ENCODE results near the gene CAPN13. TPM values are rescaled to one million over a fixed set of nuclear protein-coding genes. Genes with fewer than 3 reads are reported as not detected.

CAPN13 gene
- total RNA-seq, 1 donor from 2014 or later: not detected

DNA sequence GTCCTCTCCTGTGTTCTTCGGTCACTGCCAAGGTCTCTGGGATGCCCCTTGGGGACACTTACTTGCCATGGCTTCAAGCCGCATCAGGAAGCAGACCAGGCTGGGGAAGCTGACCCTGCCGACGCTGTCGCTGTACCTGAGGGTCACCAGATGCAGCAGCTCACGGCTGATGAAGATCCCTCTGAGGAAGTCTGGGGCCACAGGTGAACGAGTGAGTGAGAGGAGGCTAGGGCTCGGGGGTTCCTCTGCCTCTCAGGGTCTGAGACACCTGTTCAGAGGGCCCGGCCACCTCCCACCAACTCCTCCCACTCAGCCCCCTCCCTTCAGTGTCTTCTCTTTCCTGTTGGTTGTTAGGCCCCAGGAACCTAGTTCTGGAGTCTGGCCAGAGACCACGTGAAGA, 74.9 kb downstream of the CAPN13 start:
- no peaks in the 10 kb centered on the region for H3K36me3 ChIP-seq
- H3K4me3 ChIP-seq: no peak overlapping the region
- H3K27ac ChIP-seq: no peak overlapping the region
- no peaks in the 10 kb centered on the region for H3K27me3 ChIP-seq
- intact Hi-C loops (cut with DNase I): no loop called here
- H3K9me3 ChIP-seq: no peaks in the 10 kb centered on the region
- H3K4me1 ChIP-seq: no peaks in the 10 kb centered on the region
- TF ChIP-seq, protein P1, sequence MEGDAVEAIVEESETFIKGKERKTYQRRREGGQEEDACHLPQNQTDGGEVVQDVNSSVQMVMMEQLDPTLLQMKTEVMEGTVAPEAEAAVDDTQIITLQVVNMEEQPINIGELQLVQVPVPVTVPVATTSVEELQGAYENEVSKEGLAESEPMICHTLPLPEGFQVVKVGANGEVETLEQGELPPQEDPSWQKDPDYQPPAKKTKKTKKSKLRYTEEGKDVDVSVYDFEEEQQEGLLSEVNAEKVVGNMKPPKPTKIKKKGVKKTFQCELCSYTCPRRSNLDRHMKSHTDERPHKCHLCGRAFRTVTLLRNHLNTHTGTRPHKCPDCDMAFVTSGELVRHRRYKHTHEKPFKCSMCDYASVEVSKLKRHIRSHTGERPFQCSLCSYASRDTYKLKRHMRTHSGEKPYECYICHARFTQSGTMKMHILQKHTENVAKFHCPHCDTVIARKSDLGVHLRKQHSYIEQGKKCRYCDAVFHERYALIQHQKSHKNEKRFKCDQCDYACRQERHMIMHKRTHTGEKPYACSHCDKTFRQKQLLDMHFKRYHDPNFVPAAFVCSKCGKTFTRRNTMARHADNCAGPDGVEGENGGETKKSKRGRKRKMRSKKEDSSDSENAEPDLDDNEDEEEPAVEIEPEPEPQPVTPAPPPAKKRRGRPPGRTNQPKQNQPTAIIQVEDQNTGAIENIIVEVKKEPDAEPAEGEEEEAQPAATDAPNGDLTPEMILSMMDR (IDR thresholded peaks at IDR 0.05): no peak
- peak in 1 of 2 donors; percentile 45 for DNase-seq (ENCODE audit: low spot score in 2 of 2)

DNA sequence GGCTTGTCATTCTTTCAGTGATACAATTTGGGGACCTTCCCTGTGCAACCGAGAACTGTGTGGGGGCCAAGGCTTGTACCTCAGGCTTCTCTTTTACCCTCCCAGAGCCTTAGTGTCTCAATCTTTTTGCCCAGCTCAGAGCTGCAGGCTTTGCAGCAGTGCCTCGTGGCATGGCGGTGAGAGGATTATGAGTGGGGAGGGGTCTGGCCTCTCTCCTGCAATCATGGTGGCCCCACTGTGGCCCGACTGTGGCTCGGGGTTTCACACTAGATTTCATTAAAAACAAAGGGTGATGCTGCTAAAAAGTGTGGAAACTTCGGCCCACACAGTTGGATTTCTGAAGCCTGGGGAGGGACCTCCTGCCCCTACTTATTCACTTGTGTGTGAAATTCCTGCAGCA, 75.5 kb downstream of the CAPN13 start:
- Histone ChIP-seq H3K27ac (no peak overlapping the region), H3K4me3 (no peak overlapping the region), H3K4me1 (no peaks in the 10 kb centered on the region), H3K36me3 (no peaks in the 10 kb centered on the region), H3K27me3 (no peaks in the 10 kb centered on the region), H3K9me3 (no peaks in the 10 kb centered on the region)
- intact Hi-C loops (cut with DNase I): no loop called here
- TF ChIP-seq, protein P1 (IDR thresholded peaks at IDR 0.05): no peak
- peak in 1 of 2 donors; percentile 39 for DNase-seq (ENCODE audit: low spot score in 2 of 2)

DNA sequence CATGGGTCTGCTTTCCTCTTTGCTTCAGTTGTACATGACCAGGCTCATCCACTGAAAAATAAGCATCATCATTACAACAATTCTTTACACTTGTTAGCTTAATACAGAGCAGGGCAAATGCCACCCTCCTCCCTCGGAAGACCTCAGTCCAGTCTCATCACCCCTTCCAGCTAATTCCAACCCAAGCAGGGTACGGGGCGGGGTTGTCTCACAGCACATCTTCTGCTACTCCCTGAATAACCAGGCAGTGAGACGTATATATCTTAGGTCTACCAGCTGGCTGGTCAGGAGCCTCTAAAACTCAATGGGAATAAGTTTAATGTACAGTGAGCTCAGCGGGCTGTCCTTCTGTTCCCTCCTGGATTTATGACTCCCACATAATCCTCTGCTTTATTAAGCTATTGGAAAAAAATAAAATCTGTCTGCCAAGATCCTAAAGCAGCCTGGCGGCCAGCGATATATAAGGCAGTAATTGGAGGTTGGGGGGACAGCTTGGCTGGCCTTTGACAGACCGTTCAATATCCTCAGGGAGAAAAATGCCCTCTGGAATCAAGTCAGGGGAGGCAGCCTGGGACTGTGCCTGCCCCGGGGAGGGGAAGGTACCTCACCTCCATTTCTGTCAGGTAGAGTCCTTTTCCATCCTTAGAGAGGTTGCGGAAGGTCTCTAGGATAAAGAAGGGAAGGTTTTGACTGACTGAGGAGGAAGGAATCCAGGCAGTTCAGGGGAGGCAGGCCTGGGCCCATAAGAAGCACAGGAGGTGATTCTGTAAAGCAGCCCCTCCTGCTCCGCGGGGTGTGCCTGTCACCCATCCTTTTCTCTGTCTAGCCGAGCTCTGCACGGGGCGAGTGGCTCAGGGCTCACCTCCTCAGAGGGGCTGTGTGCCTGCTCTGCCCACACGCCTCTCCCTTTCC, 76.3 kb downstream of the CAPN13 start:
- no peaks in the 10 kb centered on the region for H3K9me3 ChIP-seq
- DNase-seq (ENCODE audit: low spot score in 2 of 2): peak in 1 of 2 donors; percentile 52
- no peaks in the 10 kb centered on the region for H3K27me3 ChIP-seq
- no peak overlapping the region for H3K4me3 ChIP-seq
- intact Hi-C loops (cut with DNase I): no loop called here
- TF ChIP-seq, protein P1 (IDR thresholded peaks at IDR 0.05): no peak
- H3K27ac ChIP-seq: no peak overlapping the region
- H3K4me1 ChIP-seq: no peaks in the 10 kb centered on the region
- H3K36me3 ChIP-seq: no peaks in the 10 kb centered on the region

DNA sequence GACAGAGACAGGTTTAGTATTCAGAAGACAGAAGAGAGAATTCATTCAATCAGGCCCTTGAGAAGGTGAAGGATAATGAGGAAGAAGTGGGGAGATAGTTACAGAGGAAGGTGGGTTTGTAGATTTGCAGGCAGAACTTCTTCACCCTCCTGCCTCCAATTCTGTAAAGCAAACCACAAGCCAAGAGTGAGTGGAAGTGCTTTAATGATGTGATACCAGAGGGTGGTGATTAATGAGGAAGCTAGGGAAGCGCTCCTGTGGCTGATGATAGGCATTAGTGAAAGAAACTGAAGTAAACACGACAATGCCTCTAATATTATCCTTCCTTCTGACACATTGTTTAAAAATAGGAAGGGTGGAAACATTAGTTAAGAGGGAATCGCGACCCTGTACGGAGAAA, 78.2 kb downstream of the CAPN13 start:
- no peaks in the 10 kb centered on the region for H3K4me1 ChIP-seq

DNA sequence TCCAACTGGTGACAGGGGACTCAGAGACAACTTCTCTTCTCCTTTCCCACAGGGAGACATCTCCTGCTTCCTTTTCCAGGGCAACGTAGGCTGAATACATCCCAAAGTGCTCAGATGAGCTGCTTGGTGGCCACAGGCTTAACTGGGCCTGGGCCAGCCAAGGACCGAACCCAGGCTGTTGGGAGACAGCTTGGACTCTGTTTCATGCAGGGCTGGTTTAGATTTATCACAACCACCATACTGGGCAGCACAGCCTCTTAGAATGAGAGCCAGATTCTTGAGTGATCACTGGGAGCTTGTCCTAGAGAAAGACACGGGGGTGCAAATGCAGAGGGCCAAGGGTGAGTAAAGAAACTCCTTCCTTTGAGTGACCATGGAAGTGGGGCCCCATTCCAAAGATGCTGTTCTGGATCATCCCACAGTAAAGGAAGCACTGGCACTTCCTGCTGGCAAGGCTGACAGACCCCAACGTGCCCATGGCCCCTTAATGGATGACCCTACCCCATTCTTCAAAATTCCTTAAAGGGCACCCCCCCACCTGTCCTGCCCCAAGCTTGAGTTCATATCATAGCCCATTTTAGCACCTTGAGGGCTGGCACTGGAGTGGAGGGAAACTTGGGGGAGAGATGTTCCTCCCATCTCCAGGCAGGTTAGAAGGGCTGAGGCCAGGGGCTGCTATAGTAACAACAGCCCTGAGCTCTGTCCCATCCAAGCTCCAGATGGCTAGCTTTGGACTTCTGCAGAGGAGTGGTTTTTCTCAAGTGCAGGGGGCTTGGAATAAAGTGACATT, 84.1 kb downstream of the CAPN13 start:
- intact Hi-C loops (cut with DNase I): no loop called here
- Histone ChIP-seq H3K4me3 (no peak overlapping the region), H3K27ac (no peak overlapping the region), H3K36me3 (no peaks in the 10 kb centered on the region), H3K27me3 (no peaks in the 10 kb centered on the region), H3K9me3 (no peaks in the 10 kb centered on the region), H3K4me1 (no peaks in the 10 kb centered on the region)
- peak in 1 of 2 donors; percentile 18 for DNase-seq (ENCODE audit: low spot score in 2 of 2)
- TF ChIP-seq, protein P1 (IDR thresholded peaks at IDR 0.05): no peak

More for the DNA sequence above, 78.2 kb downstream of the CAPN13 start:
- no peak for DNase-seq (ENCODE audit: low spot score in 2 of 2)
- Histone ChIP-seq H3K36me3 (no peaks in the 10 kb centered on the region), H3K27me3 (no peaks in the 10 kb centered on the region), H3K27ac (no peak overlapping the region), H3K4me3 (no peak overlapping the region), H3K9me3 (no peaks in the 10 kb centered on the region)
- TF ChIP-seq, protein P1 (IDR thresholded peaks at IDR 0.05): no peak
- intact Hi-C loops (cut with DNase I): no loop called here
